Measurements from ENCODE around the gene RPS6KC1. TPM values are rescaled to one million over a fixed set of nuclear protein-coding genes. Genes with fewer than 3 reads are reported as not detected.

The RPS6KC1 gene
- total and polyA plus RNA-seq, 5 donors from 2014 or later = 3.4 to 11.1 (median 6.1) TPM

- no peaks in the 10 kb centered on the region for H3K36me3 ChIP-seq (ENCODE audit: control insufficient read depth, insufficient read depth, low read length)
- H3K4me3 ChIP-seq (ENCODE audit: low read depth, low read length) = no peak overlapping the region
- no peak overlapping the region for H3K27ac Mint-ChIP-seq
- ATAC-seq (ENCODE audit: low read depth in 2 of 2) = no peak
- no peaks in the 10 kb centered on the region for H3K27me3 ChIP-seq (ENCODE audit: control insufficient read depth, insufficient read depth, low read length)
- no peaks in the 10 kb centered on the region for H3K9me3 ChIP-seq (ENCODE audit: control insufficient read depth in 2 of 2, low read length in 2 of 2)
- no peaks in the 10 kb centered on the region for H3K27me3 Mint-ChIP-seq
- no peak overlapping the region for H3K4me3 Mint-ChIP-seq
- H3K36me3 Mint-ChIP-seq = peaks cover 35% of the 10 kb centered on the region
- no peak overlapping the region for H3K27ac ChIP-seq (ENCODE audit: insufficient read depth, low read length, poor library complexity, severe bottlenecking)
- H3K4me1 ChIP-seq (ENCODE audit: control insufficient read depth, insufficient read depth, low read length, poor library complexity, severe bottlenecking) = no peaks in the 10 kb centered on the region
- peaks cover 0 to 3% (median 0%) of the 10 kb centered on the region in 7 donors for H3K9me3 Mint-ChIP-seq
- no peak for DNase-seq
- peaks cover 0 to 2% (median 0%) of the 10 kb centered on the region in 4 donors for H3K4me1 Mint-ChIP-seq
Measured at GRCh38 chr1:213276236-213276635, 225.2 kb downstream of the RPS6KC1 start.

DNA sequence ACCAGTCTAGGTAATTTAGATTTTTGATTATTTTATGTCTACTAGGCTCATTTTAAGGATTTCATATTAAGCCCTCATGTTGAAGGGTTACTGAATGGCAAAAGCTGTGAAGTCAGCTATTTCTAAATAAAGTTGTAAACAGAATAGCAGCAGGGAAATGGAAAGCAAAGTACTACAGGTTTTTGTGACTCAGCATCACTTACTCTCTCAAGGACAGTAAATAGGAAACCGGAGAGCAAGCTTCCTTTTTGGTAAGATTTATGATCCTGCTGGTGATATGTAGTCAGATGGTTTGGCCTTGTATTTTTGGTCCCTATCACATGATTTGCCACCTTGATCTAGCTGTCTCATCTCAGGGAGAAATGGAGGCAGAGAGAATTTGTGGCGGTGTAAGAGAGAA, 226.0 kb downstream of the RPS6KC1 start:
- Histone ChIP-seq H3K27me3 (ENCODE audit: control insufficient read depth, insufficient read depth, low read length) (no peaks in the 10 kb centered on the region), H3K4me3 (ENCODE audit: low read depth, low read length) (no peak overlapping the region), H3K4me1 (ENCODE audit: control insufficient read depth, insufficient read depth, low read length, poor library complexity, severe bottlenecking) (no peaks in the 10 kb centered on the region), H3K36me3 (ENCODE audit: control insufficient read depth, insufficient read depth, low read length) (no peaks in the 10 kb centered on the region), H3K9me3 (ENCODE audit: control insufficient read depth in 2 of 2, low read length in 2 of 2) (no peaks in the 10 kb centered on the region), H3K27ac (ENCODE audit: insufficient read depth, low read length, poor library complexity, severe bottlenecking) (no peak overlapping the region)
- Mint-ChIP-seq H3K36me3 (peaks cover 34% of the 10 kb centered on the region), H3K4me1 (peaks cover 0 to 2% (median 0%) of the 10 kb centered on the region in 4 donors), H3K9me3 (peaks cover 0 to 3% (median 0%) of the 10 kb centered on the region in 7 donors), H3K27me3 (no peaks in the 10 kb centered on the region), H3K4me3 (no peak overlapping the region), H3K27ac (no peak overlapping the region)
- DNase-seq (no peak), ATAC-seq (ENCODE audit: low read depth in 2 of 2) (no peak)

GRCh38 chr1:213279410-213279809, 228.4 kb downstream of the RPS6KC1 start:
- Histone ChIP-seq H3K9me3 (ENCODE audit: control insufficient read depth in 2 of 2, low read length in 2 of 2) (no peaks in the 10 kb centered on the region), H3K4me3 (ENCODE audit: low read depth, low read length) (no peak overlapping the region), H3K27me3 (ENCODE audit: control insufficient read depth, insufficient read depth, low read length) (no peaks in the 10 kb centered on the region), H3K36me3 (ENCODE audit: control insufficient read depth, insufficient read depth, low read length) (no peaks in the 10 kb centered on the region), H3K27ac (ENCODE audit: insufficient read depth, low read length, poor library complexity, severe bottlenecking) (no peak overlapping the region), H3K4me1 (ENCODE audit: control insufficient read depth, insufficient read depth, low read length, poor library complexity, severe bottlenecking) (no peaks in the 10 kb centered on the region)
- ATAC-seq (ENCODE audit: low read depth in 2 of 2) (no peak), DNase-seq (no peak)
- H3K4me1 Mint-ChIP-seq = no peaks in the 10 kb centered on the region
- H3K4me3 Mint-ChIP-seq = no peak overlapping the region
- no peaks in the 10 kb centered on the region for H3K27me3 Mint-ChIP-seq
- H3K36me3 Mint-ChIP-seq = peaks cover 17% of the 10 kb centered on the region
- peaks cover 0 to 3% (median 0%) of the 10 kb centered on the region in 7 donors for H3K9me3 Mint-ChIP-seq
- no peak overlapping the region for H3K27ac Mint-ChIP-seq

- no peak overlapping the region for H3K4me3 Mint-ChIP-seq
- H3K27ac Mint-ChIP-seq = no peak overlapping the region
- no peak overlapping the region for H3K4me3 ChIP-seq (ENCODE audit: low read depth, low read length)
- DNase-seq (no peak), ATAC-seq (ENCODE audit: low read depth in 2 of 2) (no peak)
- peaks cover 0 to 3% (median 0%) of the 10 kb centered on the region in 7 donors for H3K9me3 Mint-ChIP-seq
- H3K36me3 ChIP-seq (ENCODE audit: control insufficient read depth, insufficient read depth, low read length) = no peaks in the 10 kb centered on the region
- H3K27ac ChIP-seq (ENCODE audit: insufficient read depth, low read length, poor library complexity, severe bottlenecking) = no peak overlapping the region
- H3K4me1 ChIP-seq (ENCODE audit: control insufficient read depth, insufficient read depth, low read length, poor library complexity, severe bottlenecking) = no peaks in the 10 kb centered on the region
- no peaks in the 10 kb centered on the region for H3K27me3 ChIP-seq (ENCODE audit: control insufficient read depth, insufficient read depth, low read length)
- H3K36me3 Mint-ChIP-seq = peaks cover 6% of the 10 kb centered on the region
- H3K4me1 Mint-ChIP-seq = no peaks in the 10 kb centered on the region
- no peaks in the 10 kb centered on the region for H3K9me3 ChIP-seq (ENCODE audit: control insufficient read depth in 2 of 2, low read length in 2 of 2)
- no peaks in the 10 kb centered on the region for H3K27me3 Mint-ChIP-seq
Measured at GRCh38 chr1:213281640-213282301, 230.7 kb downstream of the RPS6KC1 start.

DNA sequence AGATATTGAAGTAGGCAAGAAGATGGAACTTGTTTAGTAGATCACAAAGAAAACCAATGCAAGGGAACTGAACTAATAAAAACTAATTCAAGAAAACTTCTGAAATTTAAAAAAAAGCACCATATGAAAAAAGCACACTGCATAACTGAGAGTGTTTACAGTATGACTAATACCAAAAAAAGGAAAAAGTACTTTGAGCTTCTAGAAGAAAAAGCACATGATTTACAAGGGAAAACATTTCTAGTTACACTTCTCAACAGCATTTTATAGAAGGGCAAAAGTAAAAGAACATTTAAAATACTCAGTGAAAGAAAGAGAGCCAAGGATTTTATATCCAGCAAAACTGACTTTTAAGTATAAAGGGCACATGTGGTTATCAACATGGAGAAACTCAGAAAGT, 233.6 kb downstream of the RPS6KC1 start:
- Histone ChIP-seq H3K27ac (ENCODE audit: insufficient read depth, low read length, poor library complexity, severe bottlenecking) (no peak overlapping the region), H3K36me3 (ENCODE audit: control insufficient read depth, insufficient read depth, low read length) (no peaks in the 10 kb centered on the region), H3K4me1 (ENCODE audit: control insufficient read depth, insufficient read depth, low read length, poor library complexity, severe bottlenecking) (no peaks in the 10 kb centered on the region), H3K4me3 (ENCODE audit: low read depth, low read length) (no peak overlapping the region), H3K9me3 (ENCODE audit: control insufficient read depth in 2 of 2, low read length in 2 of 2) (no peaks in the 10 kb centered on the region), H3K27me3 (ENCODE audit: control insufficient read depth, insufficient read depth, low read length) (no peaks in the 10 kb centered on the region)
- H3K27me3 Mint-ChIP-seq = no peaks in the 10 kb centered on the region
- peaks cover 0 to 3% (median 0%) of the 10 kb centered on the region in 7 donors for H3K9me3 Mint-ChIP-seq
- no peak overlapping the region for H3K4me3 Mint-ChIP-seq
- ATAC-seq (ENCODE audit: low read depth in 2 of 2) (no peak), DNase-seq (no peak)
- no peak overlapping the region for H3K27ac Mint-ChIP-seq
- H3K4me1 Mint-ChIP-seq = no peaks in the 10 kb centered on the region
- H3K36me3 Mint-ChIP-seq = no peaks in the 10 kb centered on the region

- no peaks in the 10 kb centered on the region for H3K4me1 Mint-ChIP-seq
Measured at GRCh38 chr1:213286235-213286634, 235.2 kb downstream of the RPS6KC1 start.

DNA sequence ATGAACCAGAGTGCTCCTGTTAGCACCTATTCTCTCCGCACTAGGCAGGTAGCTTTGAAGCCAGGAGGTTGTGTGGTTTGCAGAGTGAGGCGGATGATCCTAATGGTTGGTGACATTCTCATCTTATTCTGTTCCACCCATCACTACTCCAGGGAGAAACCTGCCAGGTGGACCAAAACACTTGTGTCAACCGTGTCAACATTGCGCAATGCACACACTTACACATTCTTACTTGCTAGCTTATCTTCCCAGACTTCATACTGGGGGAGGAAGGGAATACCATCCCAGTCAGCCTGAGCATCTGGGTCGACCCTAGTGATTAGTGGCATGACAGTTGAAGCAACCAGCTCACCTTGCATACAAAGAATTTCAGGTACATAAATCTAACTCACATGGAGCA, 236.9 kb downstream of the RPS6KC1 start:
- Mint-ChIP-seq H3K4me3 (no peak overlapping the region), H3K27me3 (no peaks in the 10 kb centered on the region), H3K9me3 (peaks cover 0 to 2% (median 0%) of the 10 kb centered on the region in 7 donors), H3K4me1 (no peaks in the 10 kb centered on the region), H3K36me3 (no peaks in the 10 kb centered on the region), H3K27ac (no peak overlapping the region)
- DNase-seq (no peak), ATAC-seq (ENCODE audit: low read depth in 2 of 2) (no peak)
- H3K36me3 ChIP-seq (ENCODE audit: control insufficient read depth, insufficient read depth, low read length) = no peaks in the 10 kb centered on the region
- H3K27me3 ChIP-seq (ENCODE audit: control insufficient read depth, insufficient read depth, low read length) = no peaks in the 10 kb centered on the region
- H3K9me3 ChIP-seq (ENCODE audit: control insufficient read depth in 2 of 2, low read length in 2 of 2) = no peaks in the 10 kb centered on the region
- no peaks in the 10 kb centered on the region for H3K4me1 ChIP-seq (ENCODE audit: control insufficient read depth, insufficient read depth, low read length, poor library complexity, severe bottlenecking)
- H3K4me3 ChIP-seq (ENCODE audit: low read depth, low read length) = no peak overlapping the region
- no peak overlapping the region for H3K27ac ChIP-seq (ENCODE audit: insufficient read depth, low read length, poor library complexity, severe bottlenecking)

More at GRCh38 chr1:213286235-213286634, 235.2 kb downstream of the RPS6KC1 start:
- ATAC-seq (ENCODE audit: low read depth in 2 of 2) = no peak
- Histone ChIP-seq H3K27ac (ENCODE audit: insufficient read depth, low read length, poor library complexity, severe bottlenecking) (no peak overlapping the region), H3K36me3 (ENCODE audit: control insufficient read depth, insufficient read depth, low read length) (no peaks in the 10 kb centered on the region), H3K4me3 (ENCODE audit: low read depth, low read length) (no peak overlapping the region), H3K4me1 (ENCODE audit: control insufficient read depth, insufficient read depth, low read length, poor library complexity, severe bottlenecking) (no peaks in the 10 kb centered on the region), H3K9me3 (ENCODE audit: control insufficient read depth in 2 of 2, low read length in 2 of 2) (no peaks in the 10 kb centered on the region), H3K27me3 (ENCODE audit: control insufficient read depth, insufficient read depth, low read length) (no peaks in the 10 kb centered on the region)
- DNase-seq = no peak
- no peaks in the 10 kb centered on the region for H3K27me3 Mint-ChIP-seq
- H3K4me3 Mint-ChIP-seq = no peak overlapping the region
- H3K9me3 Mint-ChIP-seq = peaks cover 0 to 2% (median 0%) of the 10 kb centered on the region in 7 donors
- H3K36me3 Mint-ChIP-seq = no peaks in the 10 kb centered on the region
- H3K27ac Mint-ChIP-seq = no peak overlapping the region

- Histone ChIP-seq H3K4me1 (ENCODE audit: control insufficient read depth, insufficient read depth, low read length, poor library complexity, severe bottlenecking) (no peaks in the 10 kb centered on the region), H3K4me3 (ENCODE audit: low read depth, low read length) (no peak overlapping the region), H3K9me3 (ENCODE audit: control insufficient read depth in 2 of 2, low read length in 2 of 2) (peaks cover 0 to 4% of the 10 kb centered on the region in 2 experiments), H3K27ac (ENCODE audit: insufficient read depth, low read length, poor library complexity, severe bottlenecking) (no peak overlapping the region), H3K36me3 (ENCODE audit: control insufficient read depth, insufficient read depth, low read length) (no peaks in the 10 kb centered on the region), H3K27me3 (ENCODE audit: control insufficient read depth, insufficient read depth, low read length) (no peaks in the 10 kb centered on the region)
- no peak for DNase-seq
- H3K4me3 Mint-ChIP-seq = no peak overlapping the region
- no peak overlapping the region for H3K27ac Mint-ChIP-seq
- no peaks in the 10 kb centered on the region for H3K36me3 Mint-ChIP-seq
- peaks cover 0 to 9% (median 0%) of the 10 kb centered on the region in 7 donors for H3K9me3 Mint-ChIP-seq
- no peaks in the 10 kb centered on the region for H3K4me1 Mint-ChIP-seq
- no peak for ATAC-seq (ENCODE audit: low read depth in 2 of 2)
- no peaks in the 10 kb centered on the region for H3K27me3 Mint-ChIP-seq
Measured at GRCh38 chr1:213291526-213291925, 240.5 kb downstream of the RPS6KC1 start.
